Suprapubic skin (tissue), 4 donors: Measurements from ENCODE around the gene GATAD2B. TPM values are rescaled to one million over a fixed set of nuclear protein-coding genes. Genes with fewer than 3 reads are reported as not detected.

Experiments
- DNase-seq, 2 donors: peaks; one replicate each; pipeline ENCODE4 v3.0.0-alpha.2; 2019; ENCODE audit warnings: low spot score in 2 of 2
- H3K27ac ChIP-seq: fragments of 200-600 bp; sonication (generic); one replicate; pipeline ENCODE4 v1.5.1; 2019
- H3K27me3 ChIP-seq: fragments of 200-600 bp; sonication (generic); one replicate; pipeline ENCODE4 v1.5.1; 2019
- H3K36me3 ChIP-seq: fragments of 200-600 bp; sonication (generic); one replicate; pipeline ENCODE4 v1.5.1; 2019
- H3K4me1 ChIP-seq: fragments of 200-600 bp; sonication (generic); one replicate; pipeline ENCODE4 v1.5.1; 2019
- H3K4me3 ChIP-seq: fragments of 200-600 bp; sonication (generic); one replicate; pipeline ENCODE4 v1.5.1; 2019; ENCODE audit warnings: mild to moderate bottlenecking
- H3K9me3 ChIP-seq: fragments of 200-600 bp; sonication (generic); one replicate; pipeline ENCODE4 v1.5.1; 2019
- CTCF ChIP-seq, 2 donors: fragments of 200-600 bp in 1 of 2; fragments of 450-650 bp in 1 of 2; sonication (generic) in 1 of 2; IDR thresholded peaks; one replicate each; pipeline ENCODE4 v1.5.1; 2016 to 2019; ENCODE audit warnings: antibody characterized with exemption in 2 of 2, mild to moderate bottlenecking in 1 of 2, moderate library complexity in 1 of 2
- EP300 ChIP-seq: sonication (generic); formaldehyde crosslinking; IDR thresholded peaks from one replicate; pipeline ENCODE4 v1.6.1; 2017; ENCODE audit warnings: antibody characterized with exemption
- POLR2A ChIP-seq, 2 donors: fragments of 450-650 bp; IDR thresholded peaks; one replicate each; pipeline ENCODE4 v1.6.1; 2017; ENCODE audit warnings: antibody characterized with exemption in 2 of 2, mild to moderate bottlenecking in 2 of 2, moderate library complexity in 2 of 2
- POLR2AphosphoS5 ChIP-seq, 3 donors: sonication (generic); formaldehyde crosslinking; IDR thresholded peaks; one replicate each; pipeline ENCODE4 v1.6.1; 2017; ENCODE audit warnings: antibody characterized with exemption in 3 of 3
- WGBS: methylation state at CpG from one replicate; pipeline ENCODE4 v1.1.5; 2018; 5-methylcytosine and 5-hydroxymethylcytosine counted together
- total RNA-seq, 4 donors: library from RNA; depleted of rRNA; stranded (reverse); fragments of >200 nt; gene quantifications; one replicate each; pipeline ENCODE4 v1.1.0, GENCODE V29; 2016

GATAD2B gene
- total RNA-seq, 4 donors from 2014 or later: 25.5 to 64.5 (median 37.1) TPM

GRCh38 chr1:153967107-153967999, 44.6 kb upstream of the GATAD2B start, which contains the start of gene CREB3L4:
Gene CREB3L4 (plus strand): TSS chr1:153967902. CDS start chr1:153968526, 624 bp downstream.
- H3K36me3 ChIP-seq: no peaks in the 10 kb centered on the region
- WGBS: under 1% methylated on average over 48 of the region's 60 CpGs
- H3K27ac ChIP-seq: peak within 1 kb of the TSS; percentile 93
- H3K4me3 ChIP-seq: peak within 1 kb of the TSS; percentile 52
- H3K27me3 ChIP-seq: no peaks in the 10 kb centered on the region
- peaks cover 42% of the 10 kb centered on the region for H3K4me1 ChIP-seq
- peak; percentile 95 to 96 for DNase-seq
- H3K9me3 ChIP-seq: no peaks in the 10 kb centered on the region
- TF ChIP-seq CTCF (IDR thresholded peaks at IDR 0.05) (peak; percentile 20 to 33), POLR2AphosphoS5 (IDR thresholded peaks at IDR 0.05) (peak in 2 of 3 donors; percentile 53 to 78), POLR2A (IDR thresholded peaks at IDR 0.05) (peak; percentile 19 to 70), EP300 (no peak)

- no peaks in the 10 kb centered on the region for H3K27me3 ChIP-seq
- 1% methylated on average over 22 of the region's 22 CpGs for WGBS
- H3K27ac ChIP-seq: peak overlapping the region; percentile 95
- H3K4me3 ChIP-seq: peak overlapping the region; percentile 70
- H3K9me3 ChIP-seq: no peaks in the 10 kb centered on the region
- DNase-seq: peak; percentile 78 to 82
- peaks cover 16% of the 10 kb centered on the region for H3K36me3 ChIP-seq
- TF ChIP-seq CTCF (IDR thresholded peaks at IDR 0.05) (no peak), EP300 (no peak), POLR2AphosphoS5 (IDR thresholded peaks at IDR 0.05) (no peak), POLR2A (IDR thresholded peaks at IDR 0.05) (no peak)
- peaks cover 74% of the 10 kb centered on the region for H3K4me1 ChIP-seq
Observed at GRCh38 chr1:153963850-153964331, 41.1 kb upstream of the GATAD2B start.

GRCh38 chr1:153963030-153963849, 40.5 kb upstream of the GATAD2B start, which contains the start of gene SLC39A1:
Gene SLC39A1 (minus strand): TSS chr1:153963537. CDS start chr1:153962715, 822 bp downstream.
- Histone ChIP-seq H3K27ac (peak within 1 kb of the TSS; percentile 95), H3K9me3 (no peaks in the 10 kb centered on the region), H3K4me1 (peaks cover 73% of the 10 kb centered on the region), H3K36me3 (peaks cover 16% of the 10 kb centered on the region), H3K27me3 (no peaks in the 10 kb centered on the region), H3K4me3 (peak within 1 kb of the TSS; percentile 70)
- TF ChIP-seq POLR2A (IDR thresholded peaks at IDR 0.05) (peak in 1 of 2 donors; percentile 54), CTCF (IDR thresholded peaks at IDR 0.05) (no peak), POLR2AphosphoS5 (IDR thresholded peaks at IDR 0.05) (peak in 1 of 3 donors; percentile 54), EP300 (no peak)
- under 1% methylated on average over 46 of the region's 54 CpGs for WGBS
- DNase-seq: peak; percentile 99

- Histone ChIP-seq H3K36me3 (peaks cover 16% of the 10 kb centered on the region), H3K27ac (peak overlapping the region; percentile 95), H3K4me1 (peaks cover 72% of the 10 kb centered on the region), H3K27me3 (no peaks in the 10 kb centered on the region), H3K4me3 (peak overlapping the region; percentile 70), H3K9me3 (no peaks in the 10 kb centered on the region)
- DNase-seq: no peak
- 16% methylated on average over 8 of the region's 16 CpGs for WGBS
- TF ChIP-seq POLR2A (IDR thresholded peaks at IDR 0.05) (no peak), CTCF (IDR thresholded peaks at IDR 0.05) (no peak), POLR2AphosphoS5 (IDR thresholded peaks at IDR 0.05) (no peak), EP300 (no peak)
Observed at GRCh38 chr1:153962088-153963029, 39.6 kb upstream of the GATAD2B start.
